Measurements from ENCODE around the gene CXXC5. TPM values are rescaled to one million over a fixed set of nuclear protein-coding genes. Genes with fewer than 3 reads are reported as not detected.

The CXXC5 gene
- polyA plus RNA-seq, 1 of the 3 experiments (the other 2 are of a cell fraction): 47.4 TPM

DNA sequence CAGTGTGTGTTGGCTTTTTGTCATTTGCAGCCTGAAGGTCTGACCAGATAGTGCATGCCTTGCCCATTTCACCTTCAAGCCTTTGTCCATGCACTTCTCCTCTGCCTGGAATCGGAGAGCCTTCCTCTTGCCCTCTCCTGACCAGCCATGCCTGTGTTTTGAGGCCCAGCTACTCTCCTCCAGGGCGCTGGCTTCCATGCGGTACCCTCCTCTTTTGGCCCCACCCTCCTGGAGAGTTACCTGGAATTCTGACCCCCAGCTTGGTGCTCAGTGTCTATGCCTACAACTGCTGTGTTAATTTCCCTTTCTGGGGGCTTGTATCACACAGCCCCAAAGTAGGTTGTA, 52.5 kb downstream of the CXXC5 start:
- H3K36me3 ChIP-seq (replicated peaks in 1 of 2; ENCODE audit: control insufficient read depth in 1 of 2, insufficient read depth in 2 of 2, low read length in 1 of 2): no peaks in the 10 kb centered on the region
- DNase-seq: no peak
- 98% methylated on average over 3 of the region's 3 CpGs for WGBS (ENCODE audit: low lambda C conversion rate)
- peaks cover 23 to 45% of the 10 kb centered on the region in 2 experiments; a peak in 3 of 4 replicates for H3K4me1 ChIP-seq (ENCODE audit: control insufficient read depth in 1 of 2, insufficient read depth in 2 of 2, low read depth in 1 of 2, low read length in 1 of 2)
- no peak overlapping the region for H3K4me2 ChIP-seq
- peaks cover 10% of the 10 kb centered on the region for H3F3A ChIP-seq (replicated peaks; ENCODE audit: insufficient read depth)
- H3K79me2 ChIP-seq (ENCODE audit: insufficient read depth): no peaks in the 10 kb centered on the region
- H3K4me3 ChIP-seq (ENCODE audit: low read depth in 2 of 2, low read length in 1 of 2): no peak overlapping the region
- H3K27me3 ChIP-seq (ENCODE audit: insufficient read depth): no peaks in the 10 kb centered on the region
- H3K9me3 ChIP-seq: no peaks in the 10 kb centered on the region
- no peaks in the 10 kb centered on the region for H3K9me2 ChIP-seq
- H3K9ac ChIP-seq: no peak overlapping the region
- no peak overlapping the region for H2AFZ ChIP-seq (ENCODE audit: low read depth)
- TF ChIP-seq SIN3A (IDR thresholded peaks at IDR 0.05; ENCODE audit: borderline replicate concordance, low read depth, low read length) (no peak), TEAD4 (IDR thresholded peaks at IDR 0.05; ENCODE audit: borderline replicate concordance, insufficient read depth) (no peak), MAX (IDR thresholded peaks at IDR 0.05; ENCODE audit: low read depth) (no peak), ELF1 (IDR thresholded peaks at IDR 0.05) (no peak), NRF1 (IDR thresholded peaks at IDR 0.05; ENCODE audit: low read depth, low read length) (no peak), JUND (IDR thresholded peaks at IDR 0.05) (no peak), IRF3 (IDR thresholded peaks at IDR 0.05; ENCODE audit: low read depth, low read length) (no peak), FOSL2 (IDR thresholded peaks at IDR 0.05; ENCODE audit: borderline replicate concordance, low read depth) (no peak), NFIC (IDR thresholded peaks at IDR 0.05; ENCODE audit: borderline replicate concordance) (no peak), GABPA (IDR thresholded peaks at IDR 0.05; ENCODE audit: low read depth) (no peak), TCF12 (IDR thresholded peaks at IDR 0.05) (no peak), USF2 (IDR thresholded peaks at IDR 0.05; ENCODE audit: borderline replicate concordance, low read depth, low read length) (no peak), ZBTB33 (IDR thresholded peaks at IDR 0.05; ENCODE audit: borderline replicate concordance, low read depth) (no peak), EP300 (IDR thresholded peaks at IDR 0.05; ENCODE audit: borderline replicate concordance in 1 of 2, low read depth in 1 of 2, low read length in 1 of 2) (no peak), RAD21 (IDR thresholded peaks at IDR 0.05; ENCODE audit: low read length) (no peak), RCOR1 (IDR thresholded peaks at IDR 0.05; ENCODE audit: low read length) (no peak)
- TF ChIP-seq, protein P1, sequence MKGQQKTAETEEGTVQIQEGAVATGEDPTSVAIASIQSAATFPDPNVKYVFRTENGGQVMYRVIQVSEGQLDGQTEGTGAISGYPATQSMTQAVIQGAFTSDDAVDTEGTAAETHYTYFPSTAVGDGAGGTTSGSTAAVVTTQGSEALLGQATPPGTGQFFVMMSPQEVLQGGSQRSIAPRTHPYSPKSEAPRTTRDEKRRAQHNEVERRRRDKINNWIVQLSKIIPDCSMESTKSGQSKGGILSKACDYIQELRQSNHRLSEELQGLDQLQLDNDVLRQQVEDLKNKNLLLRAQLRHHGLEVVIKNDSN (IDR thresholded peaks at IDR 0.05; ENCODE audit: borderline replicate concordance, low read depth): no peak
- TF ChIP-seq, protein P2, sequence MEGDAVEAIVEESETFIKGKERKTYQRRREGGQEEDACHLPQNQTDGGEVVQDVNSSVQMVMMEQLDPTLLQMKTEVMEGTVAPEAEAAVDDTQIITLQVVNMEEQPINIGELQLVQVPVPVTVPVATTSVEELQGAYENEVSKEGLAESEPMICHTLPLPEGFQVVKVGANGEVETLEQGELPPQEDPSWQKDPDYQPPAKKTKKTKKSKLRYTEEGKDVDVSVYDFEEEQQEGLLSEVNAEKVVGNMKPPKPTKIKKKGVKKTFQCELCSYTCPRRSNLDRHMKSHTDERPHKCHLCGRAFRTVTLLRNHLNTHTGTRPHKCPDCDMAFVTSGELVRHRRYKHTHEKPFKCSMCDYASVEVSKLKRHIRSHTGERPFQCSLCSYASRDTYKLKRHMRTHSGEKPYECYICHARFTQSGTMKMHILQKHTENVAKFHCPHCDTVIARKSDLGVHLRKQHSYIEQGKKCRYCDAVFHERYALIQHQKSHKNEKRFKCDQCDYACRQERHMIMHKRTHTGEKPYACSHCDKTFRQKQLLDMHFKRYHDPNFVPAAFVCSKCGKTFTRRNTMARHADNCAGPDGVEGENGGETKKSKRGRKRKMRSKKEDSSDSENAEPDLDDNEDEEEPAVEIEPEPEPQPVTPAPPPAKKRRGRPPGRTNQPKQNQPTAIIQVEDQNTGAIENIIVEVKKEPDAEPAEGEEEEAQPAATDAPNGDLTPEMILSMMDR (IDR thresholded peaks at IDR 0.05): no peak
- TF ChIP-seq, protein P3, sequence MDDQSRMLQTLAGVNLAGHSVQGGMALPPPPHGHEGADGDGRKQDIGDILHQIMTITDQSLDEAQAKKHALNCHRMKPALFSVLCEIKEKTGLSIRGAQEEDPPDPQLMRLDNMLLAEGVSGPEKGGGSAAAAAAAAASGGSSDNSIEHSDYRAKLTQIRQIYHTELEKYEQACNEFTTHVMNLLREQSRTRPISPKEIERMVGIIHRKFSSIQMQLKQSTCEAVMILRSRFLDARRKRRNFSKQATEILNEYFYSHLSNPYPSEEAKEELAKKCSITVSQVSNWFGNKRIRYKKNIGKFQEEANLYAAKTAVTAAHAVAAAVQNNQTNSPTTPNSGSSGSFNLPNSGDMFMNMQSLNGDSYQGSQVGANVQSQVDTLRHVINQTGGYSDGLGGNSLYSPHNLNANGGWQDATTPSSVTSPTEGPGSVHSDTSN (IDR thresholded peaks at IDR 0.05): no peak
- no peak overlapping the region for H3K27ac ChIP-seq (ENCODE audit: low read depth in 2 of 2, low read length in 1 of 2)
- ChIA-PET POLR2A (interaction anchor here (0.8 to 1.1 kb wide), 2 partner anchors 9 kb away, joined by 3 read pairs; no protein-coding TSS in a partner anchor), CTCF (interaction anchor here (0.7 to 6.2 kb wide), 8 partner anchors 9 to 66 kb away, joined by 3 to 53 read pairs (median 6); no protein-coding TSS in a partner anchor)
- no peaks in the 10 kb centered on the region for H4K20me1 ChIP-seq (ENCODE audit: insufficient read depth)
